ENCODE data around the gene OR51V1. TPM values are rescaled to one million over a fixed set of nuclear protein-coding genes. Genes with fewer than 3 reads are reported as not detected.
"Not testable (repeated sequence)": the region's sequence is repeated elsewhere in the genome, so short reads cannot be mapped to it uniquely, and the experiment has no call there.

OR51V1 gene
- total RNA-seq, 1 donor from 2014 or later, result not detected

- TF ChIP-seq CTCF (IDR thresholded peaks at IDR 0.05; ENCODE audit: unreplicated experiment), result no peak
- Mint-ChIP-seq H3K4me1 (ENCODE audit: low read depth) (no peaks in the 10 kb centered on the region), H3K27me3 (no peaks in the 10 kb centered on the region), H3K9me3 (ENCODE audit: low read depth) (no peaks in the 10 kb centered on the region), H3K36me3 (ENCODE audit: insufficient read depth) (no peaks in the 10 kb centered on the region), H3K27ac (no peak overlapping the region), H3K4me3 (ENCODE audit: low read depth) (no peak overlapping the region)
- DNase-seq (ENCODE audit: low spot score, unreplicated experiment), result no peak
Observed at GRCh38 chr11:5174934-5175333, 25.5 kb downstream of the OR51V1 start.

- H3K4me1 Mint-ChIP-seq (ENCODE audit: low read depth), result no peaks in the 10 kb centered on the region
- TF ChIP-seq CTCF (IDR thresholded peaks at IDR 0.05; ENCODE audit: unreplicated experiment), result no peak
- no peak for DNase-seq (ENCODE audit: low spot score, unreplicated experiment)
- no peak overlapping the region for H3K27ac Mint-ChIP-seq
- no peak overlapping the region for H3K4me3 Mint-ChIP-seq (ENCODE audit: low read depth)
- no peaks in the 10 kb centered on the region for H3K36me3 Mint-ChIP-seq (ENCODE audit: insufficient read depth)
- no peaks in the 10 kb centered on the region for H3K9me3 Mint-ChIP-seq (ENCODE audit: low read depth)
- H3K27me3 Mint-ChIP-seq, result no peaks in the 10 kb centered on the region
Observed at GRCh38 chr11:5171856-5172255, 28.6 kb downstream of the OR51V1 start.

- peaks cover 21% of the 10 kb centered on the region for H3K27me3 Mint-ChIP-seq
- H3K4me1 Mint-ChIP-seq (ENCODE audit: low read depth); H3K4me3 Mint-ChIP-seq (ENCODE audit: low read depth); DNase-seq (ENCODE audit: low spot score, unreplicated experiment); H3K9me3 Mint-ChIP-seq (ENCODE audit: low read depth); H3K36me3 Mint-ChIP-seq (ENCODE audit: insufficient read depth); H3K27ac Mint-ChIP-seq: not testable (repeated sequence)
Observed at GRCh38 chr11:5165898-5166297, 34.6 kb downstream of the OR51V1 start.

- not testable (repeated sequence) for H3K27ac Mint-ChIP-seq; DNase-seq (ENCODE audit: low spot score, unreplicated experiment); H3K4me3 Mint-ChIP-seq (ENCODE audit: low read depth); H3K9me3 Mint-ChIP-seq (ENCODE audit: low read depth); H3K4me1 Mint-ChIP-seq (ENCODE audit: low read depth); H3K36me3 Mint-ChIP-seq (ENCODE audit: insufficient read depth)
- H3K27me3 Mint-ChIP-seq, result peaks cover 21% of the 10 kb centered on the region
Observed at GRCh38 chr11:5164807-5165206, 35.7 kb downstream of the OR51V1 start.

GRCh38 chr11:5161045-5161444 is 39.4 kb downstream of the OR51V1 start:
- H3K9me3 Mint-ChIP-seq (ENCODE audit: low read depth); DNase-seq (ENCODE audit: low spot score, unreplicated experiment); H3K36me3 Mint-ChIP-seq (ENCODE audit: insufficient read depth); H3K27ac Mint-ChIP-seq; H3K4me3 Mint-ChIP-seq (ENCODE audit: low read depth); H3K4me1 Mint-ChIP-seq (ENCODE audit: low read depth): not testable (repeated sequence)
- H3K27me3 Mint-ChIP-seq, result peaks cover 21% of the 10 kb centered on the region

- H3K4me3 Mint-ChIP-seq (ENCODE audit: low read depth); H3K4me1 Mint-ChIP-seq (ENCODE audit: low read depth); H3K9me3 Mint-ChIP-seq (ENCODE audit: low read depth); DNase-seq (ENCODE audit: low spot score, unreplicated experiment); H3K36me3 Mint-ChIP-seq (ENCODE audit: insufficient read depth); H3K27ac Mint-ChIP-seq: not testable (repeated sequence)
- H3K27me3 Mint-ChIP-seq, result peaks cover 17% of the 10 kb centered on the region
Observed at GRCh38 chr11:5160217-5160616, 40.3 kb downstream of the OR51V1 start.

- H3K4me3 Mint-ChIP-seq (ENCODE audit: low read depth), result no peak overlapping the region
- peaks cover 16% of the 10 kb centered on the region for H3K27me3 Mint-ChIP-seq
- H3K27ac Mint-ChIP-seq, result no peak overlapping the region
- H3K36me3 Mint-ChIP-seq (ENCODE audit: insufficient read depth), result no peaks in the 10 kb centered on the region
- peaks cover 5% of the 10 kb centered on the region for H3K9me3 Mint-ChIP-seq (ENCODE audit: low read depth)
- no peaks in the 10 kb centered on the region for H3K4me1 Mint-ChIP-seq (ENCODE audit: low read depth)
- TF ChIP-seq CTCF (IDR thresholded peaks at IDR 0.05; ENCODE audit: unreplicated experiment), result no peak
- DNase-seq (ENCODE audit: low spot score, unreplicated experiment), result no peak
Observed at GRCh38 chr11:5159806-5160205, 40.7 kb downstream of the OR51V1 start.

All from progenitor cell of endocrine pancreas (in vitro differentiated cells).